KG1 (cell line): ENCODE data around the gene RPL13A.

ENCODE experiments used
- DNase-seq: peaks from one replicate; lab custom pipeline; 2025; lab: John Stamatoyannopoulos, UW

RPL13A gene

GRCh38 chr19:49486232-49486631, 1.2 kb upstream of the RPL13A start:
- DNase-seq, result no peak

GRCh38 chr19:49486710-49487276, 615 bp upstream of the RPL13A start:
- DNase-seq, result no peak

DNA sequence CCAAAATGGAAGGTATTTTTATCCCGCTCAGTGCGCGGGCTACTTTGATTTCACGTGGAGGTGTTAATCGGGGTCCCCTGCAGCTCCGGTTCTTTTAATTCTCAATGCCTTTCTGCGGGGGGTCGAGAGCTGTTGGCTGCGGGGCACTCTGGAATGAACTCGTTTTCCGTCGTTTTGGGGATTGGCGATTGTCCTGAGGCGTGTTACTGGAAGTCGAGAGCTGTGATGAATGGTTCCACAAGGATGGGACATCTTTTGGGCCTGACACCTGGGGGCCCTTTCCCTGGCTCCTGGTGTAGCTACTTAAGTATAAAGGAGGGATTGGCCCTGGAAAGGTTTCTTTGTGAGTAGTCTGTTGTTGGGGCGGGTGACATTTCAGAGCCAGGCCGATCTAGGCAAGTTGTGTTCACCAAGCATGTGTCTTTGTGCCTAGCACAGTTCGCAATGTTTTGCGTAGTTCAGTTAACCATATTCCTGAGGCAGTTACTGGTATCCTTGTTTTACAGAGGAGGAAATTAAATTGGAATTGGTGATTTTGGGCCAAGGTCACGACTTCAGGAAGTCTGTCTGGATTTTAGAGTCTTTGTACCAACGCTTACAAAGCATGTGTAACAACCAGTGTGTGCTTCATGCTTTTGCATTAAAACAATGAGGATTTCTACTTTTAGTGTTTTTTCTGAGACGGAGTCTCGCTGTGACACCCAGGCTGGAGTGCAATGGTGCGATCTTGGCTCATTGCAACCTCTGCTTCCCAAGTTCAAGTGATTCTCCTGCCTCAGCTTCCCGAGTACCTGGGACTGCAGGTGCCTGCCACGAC, 846 bp downstream of the RPL13A start:
- DNase-seq, result no peak

DNA sequence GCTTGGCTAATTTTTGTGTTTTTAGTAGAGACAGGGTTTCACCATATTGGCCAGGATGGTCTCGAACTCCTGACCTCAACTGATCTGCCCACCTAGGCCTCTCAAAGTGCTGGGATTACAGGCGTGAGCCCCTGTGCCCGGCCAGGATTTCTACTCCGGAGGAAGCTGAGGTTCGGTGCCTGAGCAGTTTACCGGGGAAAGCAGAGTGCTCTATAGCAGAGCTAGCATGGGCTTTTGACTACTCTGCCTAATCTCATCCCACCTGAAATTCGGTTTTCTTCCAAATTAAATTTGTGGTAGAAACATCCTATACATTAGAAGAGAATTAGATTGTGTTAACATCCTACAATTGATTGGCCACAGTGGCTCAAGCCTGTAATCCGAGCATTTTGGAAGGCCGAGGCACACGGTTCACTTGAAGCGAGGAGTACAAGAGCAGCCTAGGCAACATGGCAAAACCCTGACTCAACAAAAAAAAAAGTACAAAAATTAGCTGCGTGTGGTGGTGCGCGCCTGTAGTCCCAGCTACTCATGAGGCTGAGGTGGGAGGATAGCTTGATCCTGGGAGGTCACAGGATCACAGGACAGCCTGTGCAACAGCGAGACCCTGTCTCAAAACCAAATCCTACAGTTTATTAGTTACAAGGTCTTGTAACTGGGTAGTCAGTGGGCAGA, 1.6 kb downstream of the RPL13A start:
- DNase-seq, result no peak

- DNase-seq, result no peak
These were observed 2.3 kb downstream of the RPL13A start for GRCh38 chr19:49489601-49490167.

DNA sequence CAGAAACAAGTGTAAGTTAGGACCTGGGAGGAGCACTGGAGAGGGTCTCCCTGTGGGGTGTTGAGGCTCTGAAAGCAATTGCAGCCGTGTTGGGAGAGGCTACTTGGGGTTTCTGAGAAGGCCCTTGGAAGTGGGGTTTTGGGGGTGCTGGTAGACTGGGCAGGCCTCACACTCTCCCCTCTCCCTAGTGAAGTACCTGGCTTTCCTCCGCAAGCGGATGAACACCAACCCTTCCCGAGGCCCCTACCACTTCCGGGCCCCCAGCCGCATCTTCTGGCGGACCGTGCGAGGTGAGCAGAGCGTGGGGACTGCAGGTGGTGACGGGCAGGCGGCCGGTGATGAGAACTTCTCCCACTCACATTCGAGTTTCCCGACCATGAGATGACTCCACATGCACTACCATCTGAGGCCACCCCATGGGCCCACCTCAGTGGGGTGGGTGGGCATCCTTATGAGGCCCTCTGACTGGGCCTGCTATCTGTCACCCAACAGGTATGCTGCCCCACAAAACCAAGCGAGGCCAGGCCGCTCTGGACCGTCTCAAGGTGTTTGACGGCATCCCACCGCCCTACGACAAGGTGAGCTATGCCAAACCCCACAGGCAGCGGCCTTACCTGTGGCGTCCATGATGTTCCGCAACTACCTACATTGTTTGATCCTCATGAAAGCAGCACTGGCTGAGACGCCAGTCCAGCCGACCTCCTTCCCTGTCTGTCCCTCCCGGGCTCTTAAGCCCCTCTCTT, 3.0 kb downstream of the RPL13A start:
- DNase-seq, result no peak

DNA sequence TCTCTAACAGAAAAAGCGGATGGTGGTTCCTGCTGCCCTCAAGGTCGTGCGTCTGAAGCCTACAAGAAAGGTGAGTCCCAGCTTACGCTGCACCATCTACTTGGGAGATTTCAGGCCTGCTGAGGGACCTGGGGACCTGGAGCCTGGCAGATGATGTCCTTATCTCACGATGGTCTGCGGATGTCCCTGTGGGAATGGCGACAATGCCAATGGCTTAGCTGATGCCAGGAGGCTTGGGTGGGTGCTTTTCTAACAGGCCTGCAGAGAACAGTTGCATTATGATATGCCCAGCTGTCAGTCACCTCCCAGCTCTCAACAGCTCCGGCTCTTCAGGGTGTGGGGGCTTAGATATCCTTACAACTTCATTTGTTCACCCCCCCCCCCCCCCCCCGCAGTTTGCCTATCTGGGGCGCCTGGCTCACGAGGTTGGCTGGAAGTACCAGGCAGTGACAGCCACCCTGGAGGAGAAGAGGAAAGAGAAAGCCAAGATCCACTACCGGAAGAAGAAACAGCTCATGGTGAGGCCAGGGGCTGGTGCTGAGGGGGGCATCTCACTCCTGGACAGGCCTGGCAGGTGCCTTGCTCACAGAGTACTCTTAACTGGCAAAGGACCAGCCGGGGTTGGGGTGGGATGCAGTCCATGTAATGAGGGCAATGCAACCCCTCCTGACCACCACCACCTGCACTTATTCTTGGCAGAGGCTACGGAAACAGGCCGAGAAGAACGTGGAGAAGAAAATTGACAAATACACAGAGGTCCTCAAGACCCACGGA, 3.8 kb downstream of the RPL13A start:
- no peak for DNase-seq

DNA sequence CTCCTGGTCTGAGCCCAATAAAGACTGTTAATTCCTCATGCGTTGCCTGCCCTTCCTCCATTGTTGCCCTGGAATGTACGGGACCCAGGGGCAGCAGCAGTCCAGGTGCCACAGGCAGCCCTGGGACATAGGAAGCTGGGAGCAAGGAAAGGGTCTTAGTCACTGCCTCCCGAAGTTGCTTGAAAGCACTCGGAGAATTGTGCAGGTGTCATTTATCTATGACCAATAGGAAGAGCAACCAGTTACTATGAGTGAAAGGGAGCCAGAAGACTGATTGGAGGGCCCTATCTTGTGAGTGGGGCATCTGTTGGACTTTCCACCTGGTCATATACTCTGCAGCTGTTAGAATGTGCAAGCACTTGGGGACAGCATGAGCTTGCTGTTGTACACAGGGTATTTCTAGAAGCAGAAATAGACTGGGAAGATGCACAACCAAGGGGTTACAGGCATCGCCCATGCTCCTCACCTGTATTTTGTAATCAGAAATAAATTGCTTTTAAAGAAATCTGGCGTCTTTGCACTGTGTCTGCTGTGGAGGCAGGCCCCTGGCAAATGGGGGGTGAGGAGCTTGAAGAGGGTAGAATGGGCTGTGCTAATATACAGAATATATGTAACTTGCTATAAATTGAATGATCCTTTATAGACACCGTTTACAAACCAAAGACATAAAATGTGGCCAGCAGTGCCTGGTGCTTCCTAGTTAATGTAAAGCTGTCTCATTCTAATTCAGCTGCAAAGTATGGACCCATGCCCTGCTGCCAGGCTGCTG, 4.6 kb downstream of the RPL13A start:
- DNase-seq, result no peak

DNA sequence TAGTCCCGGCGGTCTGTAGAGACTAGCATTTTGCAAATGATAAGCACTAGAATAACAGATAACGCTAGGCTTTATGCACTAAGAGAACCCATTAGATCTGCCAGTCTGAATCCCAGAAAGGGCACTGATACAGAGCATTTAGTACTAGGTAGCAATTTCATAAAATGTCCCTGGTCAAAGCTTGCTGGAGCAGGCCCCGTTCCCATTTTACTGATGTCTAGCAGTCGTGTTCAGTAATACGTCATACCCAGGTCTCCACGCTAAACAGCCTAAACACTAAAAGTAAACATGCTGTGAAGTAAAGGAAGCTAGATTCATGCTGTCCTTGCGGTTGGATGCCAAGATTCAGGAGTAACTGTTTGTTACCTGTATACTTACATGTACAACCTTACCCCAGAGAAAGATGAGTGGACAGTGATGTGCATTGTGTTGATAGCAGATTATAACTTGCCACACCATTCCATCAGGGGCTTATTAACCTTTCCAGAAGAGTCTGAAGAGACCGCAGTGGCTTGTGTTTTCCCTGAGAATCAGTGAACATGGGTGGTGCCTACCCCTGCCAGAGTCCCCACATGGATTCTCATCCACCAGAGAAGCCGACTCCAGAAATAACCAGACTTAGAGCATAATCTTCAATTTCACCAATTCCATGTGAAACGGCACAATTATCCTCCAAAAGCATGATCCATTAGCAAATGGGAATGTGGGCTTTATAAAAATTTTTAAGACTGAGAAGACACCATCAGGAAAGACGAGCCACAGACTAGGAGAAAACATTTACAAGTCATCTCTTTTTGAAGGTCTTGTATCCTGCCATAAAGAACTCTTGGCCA, 5.4 kb downstream of the RPL13A start:
- DNase-seq, result peak; percentile 78

DNA sequence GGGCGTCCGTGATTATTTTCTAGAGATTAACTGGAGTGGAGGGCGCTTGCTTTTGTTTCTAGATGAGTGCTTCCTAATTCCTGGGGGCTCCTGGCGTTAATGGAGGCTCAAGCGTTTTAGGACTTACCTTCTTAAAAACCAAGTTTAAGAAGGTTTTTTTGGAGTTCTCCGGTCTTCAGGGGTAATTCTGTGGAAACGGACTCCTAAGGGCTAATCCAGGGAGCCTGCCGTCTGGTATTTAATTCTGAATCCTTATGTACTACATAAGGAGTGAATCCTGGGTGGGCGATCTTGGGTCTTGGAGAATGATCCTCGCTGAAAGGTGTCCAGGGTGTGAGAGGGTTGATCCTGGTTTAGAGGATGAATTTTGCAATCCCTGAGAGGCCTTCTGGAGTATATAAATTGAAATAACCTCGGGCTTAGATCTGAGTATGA, 9.2 kb downstream of the RPL13A start:
- no peak for DNase-seq

GRCh38 chr19:49497047-49497788, 9.8 kb downstream of the RPL13A start:
- peak; percentile 37 for DNase-seq

DNA sequence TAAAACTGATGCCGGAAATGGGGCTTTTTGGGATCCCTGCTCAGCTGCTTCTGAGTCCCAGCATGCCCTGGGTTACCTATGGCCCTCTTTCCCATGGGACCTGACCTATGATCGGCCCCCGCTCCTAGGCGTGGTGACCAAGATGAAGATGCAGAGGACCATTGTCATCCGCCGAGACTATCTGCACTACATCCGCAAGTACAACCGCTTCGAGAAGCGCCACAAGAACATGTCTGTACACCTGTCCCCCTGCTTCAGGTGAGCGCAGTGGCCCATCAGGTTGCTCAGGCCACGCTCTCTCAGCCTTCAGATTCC, 10.3 kb downstream of the RPL13A start:
- no peak for DNase-seq

- DNase-seq, result no peak
These were observed 11.1 kb downstream of the RPL13A start for GRCh38 chr19:49498475-49498874.

GRCh38 chr19:49499030-49499670, 11.7 kb downstream of the RPL13A start:
- DNase-seq, result no peak

GRCh38 chr19:49502866-49503581, 15.6 kb downstream of the RPL13A start:
- DNase-seq, result peak; percentile 14

GRCh38 chr19:49503582-49503962, 16.2 kb downstream of the RPL13A start:
- no peak for DNase-seq

GRCh38 chr19:49506575-49507105, 19.2 kb downstream of the RPL13A start:
- DNase-seq, result peak; percentile 53
